Osteoblast (primary cell): ENCODE results near the gene TOLLIP. TPM values are rescaled to one million over a fixed set of nuclear protein-coding genes. Genes with fewer than 3 reads are reported as not detected.

Experiments
- DNase-seq: peaks from one replicate; pipeline ENCODE4 v3.0.0; 2011; ENCODE audit warnings: low spot score, mixed read lengths; ENCODE audit not compliant: insufficient read length; ENCODE audit errors: missing footprints
- H2AFZ ChIP-seq: 2 replicates; pipeline ENCODE4 v1.6.0; 2011; ENCODE audit warnings: mild to moderate bottlenecking, low read length
- H3K27ac ChIP-seq: 2 replicates; pipeline ENCODE4 v1.5.1; 2011; ENCODE audit warnings: mild to moderate bottlenecking, low read depth, low read length, moderate library complexity
- H3K27me3 ChIP-seq: 2 replicates; pipeline ENCODE4 v1.6.0; 2012; ENCODE audit warnings: mild to moderate bottlenecking, control low read depth, inconsistent platforms, low read length, moderate library complexity; ENCODE audit not compliant: insufficient read depth
- H3K36me3 ChIP-seq: 2 replicates; pipeline ENCODE4 v1.5.1; 2011; ENCODE audit warnings: mild to moderate bottlenecking, low read length, control low read depth, moderate library complexity; ENCODE audit not compliant: insufficient read depth
- H3K4me1 ChIP-seq: 2 replicates; pipeline ENCODE4 v1.5.1; 2011; ENCODE audit warnings: mild to moderate bottlenecking, low read length, control low read depth, moderate library complexity; ENCODE audit not compliant: insufficient read depth
- H3K4me2 ChIP-seq: 2 replicates; pipeline ENCODE4 v1.6.0; 2011; ENCODE audit warnings: mild to moderate bottlenecking, low read length; ENCODE audit not compliant: insufficient read depth
- H3K4me3 ChIP-seq: fragments of 200-600 bp; sonication (generic); 3 replicates; pipeline ENCODE4 v1.5.1; 2012; ENCODE audit warnings: mild to moderate bottlenecking, low read length, inconsistent platforms; ENCODE audit not compliant: insufficient read depth
- H3K79me2 ChIP-seq: 2 replicates; pipeline ENCODE4 v1.6.0; 2012; ENCODE audit warnings: mild to moderate bottlenecking, low read length, control low read depth, inconsistent platforms; ENCODE audit not compliant: insufficient read depth
- H3K9me3 ChIP-seq: 2 replicates; pipeline ENCODE4 v1.5.1; 2011; ENCODE audit warnings: low read depth, low read length, control low read depth
- H4K20me1 ChIP-seq: 2 replicates; pipeline ENCODE4 v1.6.0; 2012; ENCODE audit warnings: mild to moderate bottlenecking, low read length, control low read depth; ENCODE audit not compliant: insufficient read depth
- total RNA-seq: library from RNA; depleted of rRNA; stranded (reverse); fragments of >200 nt; gene quantifications from 2 replicates; pipeline ENCODE4 v1.2.3, GENCODE V29; 2012
- TF ChIP-seq, protein P1 (sequence below): IDR thresholded peaks from 2 replicates; pipeline ENCODE4 v1.5.1; 2011; ENCODE audit warnings: mild to moderate bottlenecking, low read depth, low read length, moderate library complexity; ENCODE audit errors: extremely low read depth

TOLLIP gene
- total RNA-seq, 1 donor, result 30.8 TPM

DNA sequence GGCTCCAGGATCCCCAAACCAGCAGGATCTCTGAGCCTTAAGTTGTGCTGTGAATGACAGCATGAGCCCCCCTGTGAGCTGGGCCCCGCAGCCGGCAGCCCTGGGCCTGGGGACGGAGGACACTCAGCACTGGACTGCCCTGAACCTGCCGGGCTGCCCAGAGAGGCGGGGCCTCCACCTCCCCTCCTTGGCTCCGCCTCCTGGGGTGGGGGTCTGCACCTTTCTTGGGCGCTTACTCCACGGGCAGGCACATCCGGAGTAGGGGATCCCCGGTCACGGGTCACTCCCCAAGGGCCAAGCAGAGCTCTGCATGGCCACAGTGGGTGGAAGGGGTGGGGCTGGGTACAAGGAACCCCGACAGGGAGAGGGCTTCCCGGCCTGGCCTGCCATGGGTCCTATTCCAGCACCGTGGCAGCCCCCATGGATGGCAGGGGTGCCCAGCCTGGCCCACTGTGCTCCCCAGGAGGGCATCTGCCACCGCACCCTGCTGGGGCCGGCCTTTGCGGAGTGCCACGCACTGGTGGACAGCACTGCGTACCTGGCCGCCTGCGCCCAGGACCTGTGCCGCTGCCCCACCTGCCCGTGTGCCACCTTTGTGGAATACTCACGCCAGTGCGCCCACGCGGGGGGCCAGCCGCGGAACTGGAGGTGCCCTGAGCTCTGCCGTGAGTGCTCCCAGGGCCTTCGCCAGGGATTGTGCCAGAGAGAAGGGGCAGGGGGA lies 81.2 kb downstream of the TOLLIP start:
- Histone ChIP-seq H3K4me3 (no peak overlapping the region), H3K4me2 (no peak overlapping the region)
- TF ChIP-seq, protein P1, sequence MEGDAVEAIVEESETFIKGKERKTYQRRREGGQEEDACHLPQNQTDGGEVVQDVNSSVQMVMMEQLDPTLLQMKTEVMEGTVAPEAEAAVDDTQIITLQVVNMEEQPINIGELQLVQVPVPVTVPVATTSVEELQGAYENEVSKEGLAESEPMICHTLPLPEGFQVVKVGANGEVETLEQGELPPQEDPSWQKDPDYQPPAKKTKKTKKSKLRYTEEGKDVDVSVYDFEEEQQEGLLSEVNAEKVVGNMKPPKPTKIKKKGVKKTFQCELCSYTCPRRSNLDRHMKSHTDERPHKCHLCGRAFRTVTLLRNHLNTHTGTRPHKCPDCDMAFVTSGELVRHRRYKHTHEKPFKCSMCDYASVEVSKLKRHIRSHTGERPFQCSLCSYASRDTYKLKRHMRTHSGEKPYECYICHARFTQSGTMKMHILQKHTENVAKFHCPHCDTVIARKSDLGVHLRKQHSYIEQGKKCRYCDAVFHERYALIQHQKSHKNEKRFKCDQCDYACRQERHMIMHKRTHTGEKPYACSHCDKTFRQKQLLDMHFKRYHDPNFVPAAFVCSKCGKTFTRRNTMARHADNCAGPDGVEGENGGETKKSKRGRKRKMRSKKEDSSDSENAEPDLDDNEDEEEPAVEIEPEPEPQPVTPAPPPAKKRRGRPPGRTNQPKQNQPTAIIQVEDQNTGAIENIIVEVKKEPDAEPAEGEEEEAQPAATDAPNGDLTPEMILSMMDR, result no peak

DNA sequence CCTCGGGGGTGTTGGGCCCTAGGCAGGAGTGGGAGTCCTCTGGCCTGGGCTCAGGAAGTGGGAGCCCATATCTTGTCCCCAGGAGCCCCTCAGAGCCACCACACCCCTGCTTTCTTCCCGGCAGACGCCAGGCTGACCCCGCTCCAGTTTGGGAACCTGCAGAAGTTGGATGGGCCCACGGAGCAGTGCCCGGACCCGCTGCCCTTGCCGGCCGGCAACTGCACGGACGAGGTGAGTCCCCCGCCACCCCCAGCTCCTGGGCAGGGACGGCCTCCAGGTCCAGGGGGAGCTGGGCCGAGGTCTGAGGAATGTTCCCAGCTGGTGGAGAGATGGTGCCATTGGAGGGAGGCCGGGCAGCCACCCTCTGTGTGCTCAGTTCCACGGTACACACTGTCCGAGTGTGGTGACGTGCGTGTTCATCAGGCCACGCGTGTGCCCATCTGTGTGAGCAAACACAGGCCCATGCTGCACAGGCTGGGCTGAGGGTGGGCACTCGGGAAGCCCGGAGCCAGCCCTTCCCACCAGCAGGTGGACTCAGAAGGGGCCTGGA lies 81.8 kb downstream of the TOLLIP start:
- H3K36me3 ChIP-seq, result no peaks in the 10 kb centered on the region
- no peaks in the 10 kb centered on the region for H3K9me3 ChIP-seq
- H3K4me3 ChIP-seq, result no peak overlapping the region
- no peaks in the 10 kb centered on the region for H4K20me1 ChIP-seq
- no peak overlapping the region for H3K27ac ChIP-seq
- H2AFZ ChIP-seq, result no peak overlapping the region
- H3K27me3 ChIP-seq, result no peaks in the 10 kb centered on the region
- no peak overlapping the region for H3K4me2 ChIP-seq
- TF ChIP-seq, protein P1, result no peak
- no peaks in the 10 kb centered on the region for H3K4me1 ChIP-seq
- H3K79me2 ChIP-seq, result no peaks in the 10 kb centered on the region
- peak; percentile 56 for DNase-seq

More for the DNA sequence above, 81.2 kb downstream of the TOLLIP start:
- Histone ChIP-seq H3K27me3 (no peaks in the 10 kb centered on the region), H4K20me1 (no peaks in the 10 kb centered on the region), H2AFZ (no peak overlapping the region), H3K9me3 (no peaks in the 10 kb centered on the region), H3K27ac (no peak overlapping the region), H3K4me1 (no peaks in the 10 kb centered on the region), H3K79me2 (no peaks in the 10 kb centered on the region), H3K36me3 (no peaks in the 10 kb centered on the region)
- peak; percentile 88 for DNase-seq

DNA sequence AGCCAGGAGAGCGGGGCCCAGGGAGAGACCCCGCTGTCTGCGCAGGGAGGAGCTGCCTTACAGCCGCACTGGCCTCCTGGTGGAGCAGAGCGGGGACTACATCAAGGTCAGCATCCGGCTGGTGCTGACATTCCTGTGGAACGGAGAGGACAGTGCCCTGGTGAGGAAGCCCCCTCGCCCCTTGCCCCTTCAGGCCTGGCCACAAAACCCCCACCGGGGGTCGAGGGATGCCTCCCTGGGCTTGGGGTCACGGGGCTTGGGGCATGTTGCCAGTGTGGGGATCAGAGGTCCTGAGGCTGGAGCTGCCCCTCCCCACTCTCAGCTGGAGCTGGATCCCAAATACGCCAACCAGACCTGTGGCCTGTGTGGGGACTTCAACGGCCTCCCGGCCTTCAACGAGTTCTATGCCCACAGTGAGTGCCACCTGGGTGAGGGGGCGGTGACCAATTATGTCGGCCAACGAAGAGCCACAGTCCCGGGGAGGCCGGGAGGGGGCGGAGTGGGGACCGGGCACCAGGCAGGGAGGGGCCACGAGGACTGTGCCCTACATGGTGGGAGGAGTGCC lies 82.4 kb downstream of the TOLLIP start:
- H3K79me2 ChIP-seq, result no peaks in the 10 kb centered on the region
- TF ChIP-seq, protein P1, result peak; percentile 28
- DNase-seq, result peak; percentile 98
- no peak overlapping the region for H3K27ac ChIP-seq
- H3K36me3 ChIP-seq, result no peaks in the 10 kb centered on the region
- H3K4me1 ChIP-seq, result no peaks in the 10 kb centered on the region
- no peak overlapping the region for H2AFZ ChIP-seq
- H3K4me2 ChIP-seq, result no peak overlapping the region
- no peak overlapping the region for H3K4me3 ChIP-seq
- H4K20me1 ChIP-seq, result no peaks in the 10 kb centered on the region
- no peaks in the 10 kb centered on the region for H3K9me3 ChIP-seq
- no peaks in the 10 kb centered on the region for H3K27me3 ChIP-seq

DNA sequence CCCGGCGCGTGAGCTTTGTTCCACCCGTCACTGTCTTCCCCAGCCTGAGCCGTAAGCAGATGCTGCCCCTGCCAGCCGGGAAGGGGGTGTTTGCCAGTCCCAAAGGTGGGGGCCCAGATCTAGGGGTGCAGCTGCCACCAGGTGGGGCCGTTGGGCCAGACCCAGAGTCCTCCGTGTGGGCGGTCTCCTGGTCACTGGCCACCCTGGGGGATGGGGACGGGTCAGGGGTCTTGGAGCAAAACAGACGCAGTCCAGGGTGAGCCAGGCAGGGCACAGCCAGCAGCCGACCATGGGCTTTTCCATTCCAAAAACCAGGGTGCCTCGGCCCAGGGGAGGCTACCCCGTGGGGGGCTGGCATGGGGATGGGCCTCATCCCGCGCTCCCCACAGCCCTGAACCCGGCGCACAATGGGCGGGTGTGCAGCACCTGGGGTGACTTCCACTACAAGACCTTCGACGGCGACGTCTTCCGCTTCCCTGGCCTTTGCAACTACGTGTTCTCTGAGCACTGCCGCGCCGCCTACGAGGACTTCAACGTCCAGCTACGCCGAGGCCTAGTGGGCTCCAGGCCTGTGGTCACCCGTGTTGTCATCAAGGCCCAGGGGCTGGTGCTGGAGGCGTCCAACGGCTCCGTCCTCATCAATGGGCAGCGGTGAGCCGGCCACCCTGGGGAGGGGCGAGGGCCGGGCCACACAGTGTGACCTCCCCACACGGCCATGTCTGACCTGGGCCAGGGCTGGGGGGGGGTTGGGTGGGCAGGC lies 83.0 kb downstream of the TOLLIP start:
- no peaks in the 10 kb centered on the region for H3K9me3 ChIP-seq
- DNase-seq, result peak; percentile 85
- H2AFZ ChIP-seq, result no peak overlapping the region
- TF ChIP-seq, protein P1, result no peak
- H3K27ac ChIP-seq, result no peak overlapping the region
- no peaks in the 10 kb centered on the region for H3K27me3 ChIP-seq
- H3K36me3 ChIP-seq, result no peaks in the 10 kb centered on the region
- H3K4me3 ChIP-seq, result no peak overlapping the region
- H3K4me1 ChIP-seq, result no peaks in the 10 kb centered on the region
- no peaks in the 10 kb centered on the region for H4K20me1 ChIP-seq
- H3K79me2 ChIP-seq, result no peaks in the 10 kb centered on the region
- no peak overlapping the region for H3K4me2 ChIP-seq
